SU-DHL-6 (cell line): ENCODE data around the gene ZNF24.

Experiments used
- H2AFZ ChIP-seq: fragments of 200-600 bp; sonication (generic); 2 replicates; pipeline ENCODE4 v1.6.1; 2014; ENCODE audit warnings: low read depth, mild to moderate bottlenecking, moderate library complexity, mixed read lengths, antibody characterized with exemption, low read length; ENCODE audit not compliant: severe bottlenecking
- H3F3A ChIP-seq: fragments of 200-600 bp; shearing (Covaris generic); 2 replicates; pipeline ENCODE4 v1.6.0; 2016; ENCODE audit warnings: antibody characterized with exemption, mild to moderate bottlenecking; ENCODE audit not compliant: insufficient read depth
- H3K27ac ChIP-seq: fragments of 200-600 bp; sonication (generic); 2 replicates; pipeline ENCODE4 v1.5.1; 2016; ENCODE audit warnings: low read depth, mild to moderate bottlenecking, low read length, moderate library complexity, mixed read lengths
- H3K27me3 ChIP-seq: fragments of 200-600 bp; sonication (generic), shearing (Covaris generic); 2 replicates; pipeline ENCODE4 v1.6.0; 2014; ENCODE audit warnings: mild to moderate bottlenecking, low read length
- H3K36me3 ChIP-seq: fragments of 200-600 bp; sonication (generic); 2 replicates; pipeline ENCODE4 v1.6.1; 2014; ENCODE audit warnings: mild to moderate bottlenecking, low read length, mixed read lengths
- H3K4me2 ChIP-seq: fragments of 300-600, 200-600 bp; shearing (Covaris generic), sonication (generic); 2 replicates; pipeline ENCODE4 v1.6.0; 2014; ENCODE audit warnings: low read length, low read depth, mild to moderate bottlenecking; ENCODE audit not compliant: poor library complexity, severe bottlenecking
- H3K4me3 ChIP-seq: fragments of 200-600 bp; sonication (generic); 2 replicates; pipeline ENCODE4 v1.5.1; 2014; ENCODE audit warnings: antibody characterized with exemption, low read length, mild to moderate bottlenecking, mixed read lengths; ENCODE audit not compliant: insufficient read depth, poor library complexity, severe bottlenecking
- H3K79me2 ChIP-seq: fragments of 200-600 bp; sonication (generic); 2 replicates; pipeline ENCODE4 v1.6.1; 2014; ENCODE audit warnings: mild to moderate bottlenecking, low read length, moderate library complexity; ENCODE audit not compliant: insufficient read depth
- H3K9ac ChIP-seq: fragments of 200-600 bp; sonication (generic); 2 replicates; pipeline ENCODE4 v1.7.0; 2014; ENCODE audit warnings: mild to moderate bottlenecking, low read length
- H3K9me2 ChIP-seq: fragments of 200-600 bp; sonication (generic); replicated peaks from 2 replicates; pipeline ENCODE4 v1.6.1; 2014; ENCODE audit warnings: low read length; ENCODE audit not compliant: insufficient read depth
- H3K9me3 ChIP-seq: fragments of 200-600 bp; sonication (generic); 2 replicates; pipeline ENCODE4 v1.6.1; 2014; ENCODE audit warnings: low read length, mixed read lengths; ENCODE audit not compliant: insufficient read depth
- H4K20me1 ChIP-seq: fragments of 200-600 bp; sonication (generic); 2 replicates; pipeline ENCODE4 v1.6.1; 2014; ENCODE audit warnings: low read depth, mild to moderate bottlenecking, antibody characterized with exemption, low read length, moderate library complexity, mixed read lengths
- EZH2phosphoT487 ChIP-seq: fragments of 200-600 bp; sonication (generic), shearing (Covaris generic); conservative IDR thresholded peaks from 2 replicates; pipeline ENCODE4 v1.6.1; 2018; ENCODE audit warnings: mild to moderate bottlenecking, antibody characterized with exemption, low read length, moderate library complexity, mixed read lengths
- TF ChIP-seq, protein P1 (sequence below): fragments of 200-600 bp; sonication (generic); IDR thresholded peaks from one replicate; pipeline ENCODE4 v1.5.1; 2017; ENCODE audit warnings: antibody characterized with exemption, mild to moderate bottlenecking, low read length, moderate library complexity; ENCODE audit not compliant: insufficient read depth, poor library complexity, severe bottlenecking

The ZNF24 gene

DNA sequence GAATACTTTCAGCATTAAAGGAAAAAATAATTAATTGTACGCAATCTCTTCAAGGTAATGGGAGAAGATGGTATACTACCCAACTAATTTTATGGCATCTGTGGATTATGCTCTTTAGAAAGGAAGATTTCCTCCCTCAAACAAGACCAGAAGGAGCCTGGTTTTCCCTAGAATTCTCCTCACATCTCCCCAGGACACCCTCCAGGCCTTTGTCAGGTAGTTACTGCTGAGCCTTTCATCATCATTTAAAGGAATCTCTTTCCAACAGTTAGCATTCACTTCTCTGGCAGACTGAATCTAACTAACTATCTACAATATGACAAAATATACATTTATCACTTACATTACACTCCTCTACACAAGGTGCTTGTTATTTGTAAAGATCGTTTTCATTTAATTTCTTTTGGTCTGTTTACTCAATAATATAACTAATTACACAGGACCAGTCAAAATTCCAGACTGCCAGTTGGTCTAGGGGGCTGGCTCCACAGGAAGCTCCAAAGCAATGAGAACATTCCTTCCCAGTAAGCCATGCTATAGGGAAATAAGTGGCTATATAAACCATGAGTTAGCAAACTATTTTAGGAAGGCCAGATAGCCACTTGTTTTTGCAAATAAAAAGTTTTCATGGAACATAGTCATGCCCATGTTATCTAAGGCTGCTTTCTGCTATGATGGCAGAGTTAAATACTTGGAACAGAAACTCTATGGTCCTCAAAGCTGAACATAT is 19.1 kb downstream of the ZNF24 start:
- no peaks in the 10 kb centered on the region for H3K9me2 ChIP-seq
- H4K20me1 ChIP-seq: no peaks in the 10 kb centered on the region
- H3K9me3 ChIP-seq: no peaks in the 10 kb centered on the region
- H2AFZ ChIP-seq: no peak overlapping the region
- H3K4me3 ChIP-seq: no peak overlapping the region
- no peak overlapping the region for H3K9ac ChIP-seq
- no peaks in the 10 kb centered on the region for H3K27me3 ChIP-seq
- no peak overlapping the region for H3K27ac ChIP-seq
- TF ChIP-seq, protein P1, sequence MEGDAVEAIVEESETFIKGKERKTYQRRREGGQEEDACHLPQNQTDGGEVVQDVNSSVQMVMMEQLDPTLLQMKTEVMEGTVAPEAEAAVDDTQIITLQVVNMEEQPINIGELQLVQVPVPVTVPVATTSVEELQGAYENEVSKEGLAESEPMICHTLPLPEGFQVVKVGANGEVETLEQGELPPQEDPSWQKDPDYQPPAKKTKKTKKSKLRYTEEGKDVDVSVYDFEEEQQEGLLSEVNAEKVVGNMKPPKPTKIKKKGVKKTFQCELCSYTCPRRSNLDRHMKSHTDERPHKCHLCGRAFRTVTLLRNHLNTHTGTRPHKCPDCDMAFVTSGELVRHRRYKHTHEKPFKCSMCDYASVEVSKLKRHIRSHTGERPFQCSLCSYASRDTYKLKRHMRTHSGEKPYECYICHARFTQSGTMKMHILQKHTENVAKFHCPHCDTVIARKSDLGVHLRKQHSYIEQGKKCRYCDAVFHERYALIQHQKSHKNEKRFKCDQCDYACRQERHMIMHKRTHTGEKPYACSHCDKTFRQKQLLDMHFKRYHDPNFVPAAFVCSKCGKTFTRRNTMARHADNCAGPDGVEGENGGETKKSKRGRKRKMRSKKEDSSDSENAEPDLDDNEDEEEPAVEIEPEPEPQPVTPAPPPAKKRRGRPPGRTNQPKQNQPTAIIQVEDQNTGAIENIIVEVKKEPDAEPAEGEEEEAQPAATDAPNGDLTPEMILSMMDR: no peak
- TF ChIP-seq EZH2phosphoT487: no peak
- H3F3A ChIP-seq: no peaks in the 10 kb centered on the region
- H3K36me3 ChIP-seq: no peaks in the 10 kb centered on the region
- no peaks in the 10 kb centered on the region for H3K79me2 ChIP-seq
- H3K4me2 ChIP-seq: no peak overlapping the region

GRCh38 chr18:35322486-35323458 is 21.4 kb downstream of the ZNF24 start:
- Histone ChIP-seq H3K9me2 (no peaks in the 10 kb centered on the region), H3K4me3 (no peak overlapping the region), H3K27me3 (no peaks in the 10 kb centered on the region), H3K9me3 (no peaks in the 10 kb centered on the region), H2AFZ (no peak overlapping the region), H4K20me1 (no peaks in the 10 kb centered on the region), H3K4me2 (no peak overlapping the region), H3F3A (no peaks in the 10 kb centered on the region), H3K27ac (no peak overlapping the region), H3K79me2 (no peaks in the 10 kb centered on the region), H3K36me3 (no peaks in the 10 kb centered on the region), H3K9ac (no peak overlapping the region)
- TF ChIP-seq EZH2phosphoT487: no peak
- TF ChIP-seq, protein P1: no peak

DNA sequence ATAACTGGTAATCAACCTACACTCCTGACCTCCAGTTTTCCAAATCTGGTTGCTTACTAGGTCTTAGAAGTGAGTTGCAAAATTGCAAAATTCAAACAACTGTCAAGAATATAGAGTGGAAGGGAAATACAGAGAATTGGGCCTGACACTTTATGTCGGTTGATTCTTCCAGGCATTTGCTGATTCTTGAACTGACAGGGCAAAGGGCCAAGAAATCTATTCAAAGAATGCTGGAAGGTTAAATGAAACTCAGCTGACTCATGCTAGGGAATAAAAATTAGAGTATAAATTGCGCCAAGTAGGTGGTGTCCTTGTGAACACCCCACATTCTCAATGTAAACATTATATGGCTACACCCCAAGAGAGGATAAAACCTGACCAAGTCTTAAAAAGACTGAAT is 32.7 kb downstream of the ZNF24 start:
- Histone ChIP-seq H3K4me3 (no peak overlapping the region), H3K9me2 (no peaks in the 10 kb centered on the region), H3K9ac (no peak overlapping the region), H3K27me3 (no peaks in the 10 kb centered on the region), H2AFZ (no peak overlapping the region), H4K20me1 (no peaks in the 10 kb centered on the region), H3F3A (no peaks in the 10 kb centered on the region), H3K27ac (no peak overlapping the region), H3K4me2 (no peak overlapping the region), H3K36me3 (peaks cover 20% of the 10 kb centered on the region), H3K79me2 (no peaks in the 10 kb centered on the region), H3K9me3 (peaks cover 23% of the 10 kb centered on the region)
- TF ChIP-seq, protein P1: no peak
- TF ChIP-seq EZH2phosphoT487: no peak
